AG09319 (cell line): Measurements from ENCODE around the gene TTC27.

Experiments
- DNase-seq: peaks from one replicate; pipeline ENCODE4 v3.0.0-alpha.2; 2010; ENCODE audit warnings: low read depth; ENCODE audit errors: extremely low read depth
- CTCF ChIP-seq: IDR thresholded peaks from 2 replicates; pipeline ENCODE4 v1.5.1; 2011; ENCODE audit warnings: low read depth, mild to moderate bottlenecking, inconsistent platforms, low read length, moderate library complexity

TTC27 gene

GRCh38 chr2:32805104-32806095, 177.6 kb downstream of the TTC27 start:
- TF ChIP-seq CTCF = no peak
- no peak for DNase-seq

GRCh38 chr2:32806857-32807256, 179.0 kb downstream of the TTC27 start:
- no peak for DNase-seq
- TF ChIP-seq CTCF = no peak

- DNase-seq = no peak
- no peak for TF ChIP-seq CTCF
These were observed 179.8 kb downstream of the TTC27 start for GRCh38 chr2:32807662-32808061.

- DNase-seq = no peak
- TF ChIP-seq CTCF = no peak
These were observed 183.2 kb downstream of the TTC27 start for GRCh38 chr2:32810909-32811495.

GRCh38 chr2:32811696-32812095, 183.8 kb downstream of the TTC27 start:
- DNase-seq = no peak
- no peak for TF ChIP-seq CTCF

- no peak for TF ChIP-seq CTCF
- DNase-seq = peak; percentile 31
These were observed 184.5 kb downstream of the TTC27 start for GRCh38 chr2:32812316-32812715.

GRCh38 chr2:32820088-32820487, 192.2 kb downstream of the TTC27 start:
- TF ChIP-seq CTCF = no peak
- DNase-seq = no peak
